GM19328 (cell line): Measurements from ENCODE around the gene COL6A3.
"Not testable (repeated sequence)": the region's sequence is repeated elsewhere in the genome, so short reads cannot be mapped to it uniquely, and the experiment has no call there.

Experiments
- ATAC-seq: cut with Tn5 transposase; IDR thresholded peaks from one replicate; pipeline ENCODE4 v1.9.1; 2021; ENCODE audit warnings: mild to moderate bottlenecking, moderate library complexity; ENCODE audit not compliant: unreplicated experiment

Gene COL6A3

GRCh38 chr2:237418300-237418699 is 4.3 kb upstream of the COL6A3 start:
- ATAC-seq: no peak

- ATAC-seq: no peak
These were observed 782 bp downstream of the COL6A3 start for GRCh38 chr2:237412988-237413776.

DNA sequence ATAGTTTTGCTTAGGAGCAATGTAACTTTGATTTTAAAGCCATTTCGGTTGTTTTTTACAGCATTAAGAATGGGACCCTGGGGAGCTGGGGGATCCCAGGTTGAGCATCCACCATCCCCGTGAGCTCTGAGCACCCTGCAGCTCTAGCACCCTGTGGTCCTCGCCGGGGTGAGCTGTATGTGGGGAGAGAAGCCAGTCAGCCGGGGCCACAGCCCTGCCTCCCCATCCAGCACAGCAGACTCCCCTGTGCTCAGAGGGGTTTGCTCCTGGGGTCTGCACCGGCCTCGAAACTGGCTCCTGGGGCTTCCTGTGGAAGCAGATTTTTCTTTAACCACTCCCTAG is 1.3 kb downstream of the COL6A3 start:
- ATAC-seq: no peak

GRCh38 chr2:237411683-237412423 is 2.1 kb downstream of the COL6A3 start:
- no peak for ATAC-seq

- ATAC-seq: no peak
These were observed 2.8 kb downstream of the COL6A3 start for GRCh38 chr2:237411092-237411601.

DNA sequence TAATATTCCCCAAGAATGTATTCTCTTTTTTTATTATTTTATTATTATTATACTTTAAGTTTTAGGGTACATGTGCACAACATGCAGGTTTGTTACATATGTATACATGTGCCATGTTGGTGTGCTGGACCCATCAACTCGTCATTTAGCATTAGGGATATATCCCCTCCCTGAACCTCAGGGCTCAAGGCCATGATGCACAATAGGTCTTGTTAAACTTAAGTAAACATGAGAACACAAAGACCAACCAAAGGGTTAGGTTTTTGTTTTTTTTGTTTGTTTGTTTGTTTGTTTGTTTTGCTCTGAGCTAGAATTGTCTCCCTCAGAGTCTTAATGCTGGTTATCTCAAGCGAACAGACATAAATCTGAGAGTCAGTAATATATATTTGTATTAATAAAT is 4.7 kb downstream of the COL6A3 start:
- ATAC-seq: not testable (repeated sequence)

GRCh38 chr2:237408335-237409000 is 5.5 kb downstream of the COL6A3 start:
- no peak for ATAC-seq

DNA sequence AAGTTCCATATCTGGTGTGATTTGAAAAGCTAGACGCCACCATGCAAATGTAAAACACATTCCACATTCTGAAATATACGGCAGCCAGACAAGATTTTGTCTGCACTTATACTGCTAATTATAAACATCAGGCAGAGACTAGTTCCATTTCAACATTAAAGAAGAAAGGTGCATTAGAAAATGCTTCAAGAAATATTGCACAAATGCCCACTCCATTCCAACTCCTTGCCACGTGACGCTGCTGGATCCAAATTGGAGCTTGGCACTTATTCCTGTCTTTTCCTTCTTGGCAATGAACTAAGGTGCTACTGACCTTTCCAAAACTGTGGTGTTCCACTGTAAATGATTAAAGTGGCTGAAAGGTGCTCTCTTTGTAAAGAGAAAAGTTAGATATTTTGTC is 6.3 kb downstream of the COL6A3 start:
- no peak for ATAC-seq

GRCh38 chr2:237406371-237406895 is 7.5 kb downstream of the COL6A3 start:
- no peak for ATAC-seq

- no peak for ATAC-seq
These were observed 8.4 kb downstream of the COL6A3 start for GRCh38 chr2:237405605-237406004.

- no peak for ATAC-seq
These were observed 8.9 kb downstream of the COL6A3 start for GRCh38 chr2:237405006-237405559.

DNA sequence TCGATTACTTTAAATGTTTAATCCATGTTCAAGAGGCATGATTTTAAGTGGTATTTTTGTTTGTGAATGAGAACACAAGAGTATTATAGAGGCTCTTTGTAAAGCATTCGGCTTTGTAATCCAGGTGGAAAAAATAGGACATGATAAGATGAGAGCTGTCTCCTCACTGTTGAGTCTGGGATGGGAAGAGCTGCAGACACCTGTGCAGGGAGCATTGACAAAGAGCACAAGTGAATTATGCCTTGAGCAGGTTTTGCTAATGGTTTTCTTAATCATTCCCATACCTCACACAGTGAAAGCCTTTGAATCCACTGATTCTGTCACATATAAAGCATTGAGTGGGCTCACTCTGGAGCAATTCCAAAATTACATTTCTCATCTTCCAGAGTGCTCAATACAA is 9.6 kb downstream of the COL6A3 start:
- no peak for ATAC-seq

DNA sequence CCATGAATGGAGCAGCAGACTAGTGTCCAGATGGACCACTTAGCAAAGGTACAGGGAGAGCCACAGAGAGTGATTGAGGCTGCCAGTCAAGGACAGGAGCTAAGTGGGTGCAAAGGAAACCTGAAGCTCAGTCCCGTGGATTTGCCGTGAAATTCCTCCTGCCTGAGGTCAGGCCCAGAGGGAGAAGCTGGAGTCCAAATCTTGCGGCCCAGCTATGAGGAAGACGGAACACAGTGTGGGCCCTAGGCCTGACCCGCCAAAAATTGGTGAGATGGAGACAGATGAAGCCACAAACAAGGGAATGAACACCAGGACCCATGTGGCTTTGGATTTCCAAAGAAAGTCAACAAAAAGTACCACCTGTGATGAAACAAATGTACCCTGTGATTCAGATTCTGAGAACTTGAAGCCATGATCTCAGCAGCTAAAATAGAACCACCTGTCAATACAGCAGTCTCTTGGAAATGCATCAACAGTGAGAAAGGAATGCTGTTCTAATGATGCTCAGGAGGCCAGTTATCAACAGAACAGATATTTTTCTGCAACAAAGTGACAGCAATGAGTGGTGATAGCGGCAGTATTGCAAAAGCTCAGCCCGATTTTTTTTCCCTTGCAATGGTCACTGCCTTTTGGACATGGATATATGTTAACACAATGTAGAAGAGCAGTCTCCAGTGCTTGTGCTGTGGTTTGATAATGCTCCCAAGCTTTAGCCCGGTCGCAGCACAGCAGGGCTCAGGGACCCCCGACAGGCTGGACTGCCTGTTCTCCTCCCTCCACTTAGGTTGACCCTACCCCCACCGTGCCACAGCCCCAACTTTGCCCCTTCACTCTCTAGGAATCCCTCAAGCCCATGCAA is 10.7 kb downstream of the COL6A3 start:
- no peak for ATAC-seq

GRCh38 chr2:237400199-237400598 is 13.8 kb downstream of the COL6A3 start:
- ATAC-seq: no peak

DNA sequence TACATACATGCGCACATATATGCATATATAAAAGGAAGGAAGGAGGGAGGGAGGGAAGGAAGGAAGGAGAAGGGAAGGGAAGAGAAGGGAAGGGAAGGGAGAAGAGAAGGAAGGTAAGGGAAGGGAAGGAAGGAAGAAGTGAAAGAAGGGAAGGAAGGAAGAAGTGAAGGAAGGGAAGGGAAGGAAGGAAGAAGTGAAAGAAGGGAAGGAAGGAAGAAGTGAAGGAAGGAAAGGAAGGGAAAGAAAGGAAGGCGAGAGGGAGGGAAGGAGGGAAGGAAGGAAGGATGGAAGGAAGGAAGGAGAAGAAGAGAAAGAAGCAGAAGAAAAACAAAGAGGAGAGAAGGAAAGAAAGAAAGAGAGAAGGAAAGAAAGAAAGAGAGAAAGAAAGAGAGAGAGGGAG is 16.9 kb downstream of the COL6A3 start:
- ATAC-seq: no peak

DNA sequence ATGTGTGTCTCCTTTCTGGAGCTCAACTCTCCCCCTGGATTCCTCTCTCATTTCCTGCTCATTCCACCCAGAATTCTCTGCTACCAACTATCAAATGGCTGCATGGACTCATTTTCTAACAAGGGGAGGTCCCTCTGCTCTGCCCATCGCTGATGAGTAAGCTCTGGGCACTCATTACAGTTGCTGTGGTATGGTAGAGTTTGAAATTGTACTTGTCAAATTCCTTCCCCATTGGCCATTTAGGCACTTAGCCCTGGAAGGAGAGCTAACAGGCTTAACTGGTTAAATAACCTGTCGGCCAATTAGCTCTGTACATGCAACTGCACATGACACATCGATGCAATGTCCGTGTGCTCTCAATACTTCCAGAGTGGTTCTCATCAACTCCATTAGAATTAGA is 20.4 kb downstream of the COL6A3 start:
- no peak for ATAC-seq

DNA sequence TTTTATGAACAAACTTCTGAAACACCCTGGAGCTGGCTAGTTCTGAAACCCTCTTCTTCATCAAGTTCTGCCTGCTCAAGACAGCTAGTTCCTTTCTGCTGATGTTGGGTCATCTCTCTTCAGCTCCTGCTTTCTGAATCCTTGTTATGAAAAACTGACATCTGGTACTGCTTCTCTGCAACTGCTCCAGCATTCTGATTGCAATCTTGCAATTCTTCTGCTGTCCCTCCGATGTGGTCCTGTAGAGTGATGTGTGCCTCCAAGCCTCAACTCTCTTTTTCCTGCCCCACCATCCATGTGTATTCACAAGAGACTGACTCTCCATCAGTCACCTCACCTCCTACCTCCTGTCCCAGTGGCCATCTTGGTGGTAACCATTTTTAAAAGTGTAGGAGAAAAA is 21.8 kb downstream of the COL6A3 start:
- no peak for ATAC-seq

DNA sequence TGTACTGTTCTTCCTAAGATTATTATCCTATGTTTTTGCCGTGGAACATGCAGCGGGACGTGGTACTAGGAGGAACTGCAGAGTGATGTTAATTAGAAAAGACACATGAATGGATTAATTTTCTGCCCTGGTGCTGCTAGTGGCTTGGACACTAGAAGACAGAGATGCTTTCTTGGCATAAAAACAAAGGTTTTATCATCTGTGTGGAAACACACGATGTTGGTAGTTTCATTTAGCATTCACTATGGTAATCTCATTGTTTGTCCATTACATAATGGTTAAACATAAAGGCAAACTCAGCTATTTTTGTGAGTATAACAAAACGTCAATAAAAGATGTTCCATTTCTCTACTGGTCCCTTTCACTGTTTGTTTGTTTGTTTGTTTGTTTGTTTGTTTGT is 22.8 kb downstream of the COL6A3 start:
- ATAC-seq: no peak

DNA sequence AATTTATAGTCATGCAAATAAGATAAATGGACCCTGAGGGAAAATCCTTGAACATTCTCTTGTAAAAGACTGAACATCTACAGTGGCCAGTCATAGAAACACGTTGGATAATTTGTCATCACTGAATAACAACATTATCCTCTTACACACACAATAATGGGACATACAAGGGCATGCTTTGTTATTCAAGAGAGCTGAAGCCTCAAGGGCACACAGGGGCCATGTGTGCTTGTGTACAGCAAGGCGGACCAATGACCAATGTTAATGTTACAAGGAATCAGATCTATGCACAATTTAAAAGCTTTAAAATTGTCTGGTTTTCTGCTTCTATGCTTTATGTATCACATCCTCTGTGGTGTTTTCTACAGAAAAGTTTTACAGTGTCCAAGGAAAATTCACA is 23.7 kb downstream of the COL6A3 start:
- ATAC-seq: no peak

- ATAC-seq: no peak
These were observed 24.1 kb downstream of the COL6A3 start for GRCh38 chr2:237389831-237390230.
